Stimulated activated CD8-positive, alpha-beta memory T cell treated with anti-CD3 and anti-CD28 coated beads, Interleukin-7, amount 100 ng/mL, for 24 hours (primary cell): Measurements from ENCODE around the gene TMX2.

Experiments used
- DNase-seq: peaks from one replicate; pipeline ENCODE4 v3.0.0-alpha.2; 2020; ENCODE audit warnings: low read depth

TMX2 gene

DNA sequence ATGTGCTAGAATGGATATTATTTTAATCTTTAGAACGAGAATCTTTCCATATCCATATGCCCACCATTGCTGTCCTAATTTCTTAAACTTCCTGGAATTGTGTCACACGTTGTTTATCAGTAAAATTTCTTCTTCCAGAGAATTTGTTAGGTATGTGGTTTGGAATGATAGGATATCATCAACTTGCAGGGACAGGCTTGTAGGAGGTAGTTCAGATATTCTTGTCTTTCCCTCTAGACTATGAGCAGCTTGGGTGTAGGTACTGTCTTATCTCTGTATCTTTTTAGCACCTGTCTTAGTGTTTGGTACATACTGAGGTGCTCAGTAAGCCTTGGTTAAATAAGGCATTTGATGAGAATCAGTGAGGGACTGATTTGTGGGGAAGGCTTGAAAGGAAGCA lies 52.6 kb downstream of the TMX2 start:
- DNase-seq: no peak

GRCh38 chr11:57770793-57771192 lies 58.4 kb downstream of the TMX2 start:
- no peak for DNase-seq

- no peak for DNase-seq
Observed at GRCh38 chr11:57771365-57771764, 59.0 kb downstream of the TMX2 start.

GRCh38 chr11:57772562-57772961 lies 60.2 kb downstream of the TMX2 start:
- DNase-seq: no peak

GRCh38 chr11:57773026-57773598 lies 60.7 kb downstream of the TMX2 start:
- DNase-seq: no peak

GRCh38 chr11:57775491-57775890 lies 63.1 kb downstream of the TMX2 start:
- DNase-seq: no peak

DNA sequence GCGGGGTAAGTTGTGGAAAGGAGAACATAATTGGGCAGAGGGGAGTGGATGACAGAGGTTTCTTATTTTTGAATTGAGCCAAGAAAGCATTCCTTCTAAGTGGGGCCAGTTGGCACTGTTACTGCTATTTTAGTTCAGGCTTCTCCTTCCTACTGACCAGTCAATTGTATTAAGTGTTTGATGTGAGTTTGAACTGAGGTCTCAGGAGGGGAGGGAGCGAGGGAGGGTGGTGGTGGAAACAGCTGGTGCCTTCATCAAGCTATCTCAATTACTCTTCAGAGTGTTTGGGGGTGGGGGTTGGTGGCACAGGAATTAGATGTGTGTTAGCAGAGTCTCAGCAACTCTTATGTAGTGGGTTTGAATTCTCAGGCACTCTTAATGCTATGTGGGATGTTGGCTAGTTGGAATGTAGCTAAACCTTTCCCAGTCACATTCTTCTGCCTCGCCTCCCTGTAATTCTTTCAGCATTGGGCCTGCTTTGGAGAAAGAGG lies 63.7 kb downstream of the TMX2 start:
- DNase-seq: no peak

DNA sequence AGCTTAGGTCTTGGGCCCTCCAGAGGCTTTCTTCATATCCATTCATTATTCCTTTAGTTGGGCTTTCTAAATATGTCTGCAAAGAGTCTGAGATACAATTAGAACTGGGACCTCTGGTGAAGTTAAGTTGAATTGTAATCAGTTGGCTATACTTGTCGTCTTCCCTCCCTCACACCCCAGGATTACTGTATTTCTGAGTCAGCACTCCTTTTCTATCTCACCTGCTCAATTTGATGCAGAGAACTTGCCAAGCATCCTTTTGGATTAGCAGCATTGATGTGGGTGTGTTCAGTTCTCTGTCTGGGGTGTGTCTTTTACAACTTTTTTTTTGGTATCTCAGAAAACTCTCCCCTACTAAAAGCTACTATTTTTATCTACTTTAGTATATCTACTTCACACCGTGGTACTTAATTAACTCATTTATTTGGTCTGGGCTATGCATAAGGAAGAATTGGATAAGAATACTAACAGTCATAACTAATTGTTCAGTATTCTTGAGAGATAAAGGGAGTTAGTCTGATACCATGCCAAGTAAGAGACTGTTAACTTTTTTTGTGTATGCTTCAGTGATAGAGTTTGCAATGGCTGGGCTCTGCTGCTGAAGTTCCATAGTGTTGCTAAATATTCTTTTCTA lies 64.3 kb downstream of the TMX2 start:
- DNase-seq: no peak

GRCh38 chr11:57777969-57778317 lies 65.5 kb downstream of the TMX2 start:
- DNase-seq: no peak

- DNase-seq: no peak
Observed at GRCh38 chr11:57778318-57779037, 66.1 kb downstream of the TMX2 start.

DNA sequence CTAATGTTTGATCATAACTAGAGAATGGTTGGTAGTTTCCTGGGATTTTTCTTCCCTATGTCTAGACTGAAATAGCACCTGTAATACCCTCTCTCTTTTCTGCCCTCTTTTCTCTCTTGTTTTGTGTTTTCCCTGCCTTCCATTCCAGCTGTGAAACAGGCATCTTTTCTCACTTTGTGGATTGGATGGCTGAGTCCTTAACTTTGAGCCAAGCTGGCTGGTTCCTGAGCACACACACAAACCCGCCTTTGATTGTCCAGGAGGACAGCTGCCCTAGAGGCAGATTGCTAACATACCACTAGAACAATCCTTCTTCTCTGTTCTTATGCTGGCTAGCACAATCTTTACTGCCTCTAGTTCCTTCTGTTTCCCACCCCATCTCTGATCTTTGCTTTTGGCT lies 66.9 kb downstream of the TMX2 start:
- DNase-seq: no peak

GRCh38 chr11:57781529-57781943 lies 69.1 kb downstream of the TMX2 start:
- no peak for DNase-seq

DNA sequence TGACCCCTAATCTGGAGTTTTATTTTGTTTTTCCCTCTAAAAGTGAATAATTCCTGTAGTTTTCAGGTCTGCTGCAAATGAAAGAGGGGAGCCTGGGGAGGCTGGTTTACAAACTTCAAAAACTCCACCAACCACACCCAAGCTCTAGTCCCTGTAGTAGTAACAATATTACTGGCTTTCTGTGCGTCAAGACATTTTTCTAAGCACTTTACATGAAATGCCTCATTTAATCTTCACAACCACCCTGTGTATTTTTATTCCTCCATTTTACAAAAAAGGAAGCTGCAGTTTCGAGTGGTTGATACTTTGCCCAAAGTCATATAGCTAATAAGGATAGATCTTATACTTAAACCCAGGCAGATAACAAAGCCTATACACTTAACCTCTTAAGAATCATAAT lies 72.7 kb downstream of the TMX2 start:
- DNase-seq: no peak

DNA sequence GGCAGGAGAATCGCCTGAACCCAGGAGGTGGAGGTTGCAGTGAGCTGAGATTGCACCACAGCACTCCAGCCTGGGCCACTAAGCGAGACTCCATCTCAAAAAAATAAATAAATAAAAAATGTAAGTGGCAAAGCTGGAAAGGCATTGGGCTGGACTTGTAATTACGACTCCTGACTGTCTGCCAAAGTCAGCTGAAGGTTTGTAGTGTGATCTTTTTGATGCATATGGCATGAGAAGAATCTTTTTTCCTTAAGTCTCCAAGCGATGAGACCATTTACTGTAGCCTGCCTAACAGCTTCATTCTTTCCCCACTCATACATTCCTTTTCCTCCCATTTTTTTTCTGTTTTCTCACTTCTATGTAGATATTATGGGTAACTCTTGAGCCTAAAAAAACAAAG lies 74.0 kb downstream of the TMX2 start:
- no peak for DNase-seq

DNA sequence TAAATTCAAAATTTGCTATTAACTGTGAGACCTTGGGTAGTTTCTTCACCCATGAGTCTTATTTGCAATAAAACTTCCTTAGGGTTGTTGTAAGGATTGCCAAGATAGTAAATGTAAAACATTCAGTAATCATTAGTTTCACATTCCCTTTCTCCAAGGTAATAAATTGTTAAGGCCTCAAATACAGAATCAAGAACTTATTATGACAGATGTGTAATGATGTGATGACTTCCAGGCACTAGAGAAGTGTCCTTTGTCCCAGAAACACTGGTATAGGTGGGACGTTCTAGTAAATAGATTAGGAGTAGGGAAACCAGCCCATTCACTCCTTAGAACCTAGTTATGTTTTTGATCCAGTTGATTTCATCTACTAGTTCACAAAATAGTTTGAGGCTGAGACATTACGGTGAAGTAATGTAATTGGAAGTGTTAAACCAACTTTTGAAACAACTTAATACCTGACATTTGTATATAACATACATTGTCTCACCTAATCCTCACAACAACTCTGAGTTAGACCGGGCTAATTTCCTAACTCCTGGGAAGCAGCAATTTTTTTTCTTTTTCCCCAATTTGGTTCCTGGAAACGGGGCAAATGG lies 74.7 kb downstream of the TMX2 start:
- no peak for DNase-seq

DNA sequence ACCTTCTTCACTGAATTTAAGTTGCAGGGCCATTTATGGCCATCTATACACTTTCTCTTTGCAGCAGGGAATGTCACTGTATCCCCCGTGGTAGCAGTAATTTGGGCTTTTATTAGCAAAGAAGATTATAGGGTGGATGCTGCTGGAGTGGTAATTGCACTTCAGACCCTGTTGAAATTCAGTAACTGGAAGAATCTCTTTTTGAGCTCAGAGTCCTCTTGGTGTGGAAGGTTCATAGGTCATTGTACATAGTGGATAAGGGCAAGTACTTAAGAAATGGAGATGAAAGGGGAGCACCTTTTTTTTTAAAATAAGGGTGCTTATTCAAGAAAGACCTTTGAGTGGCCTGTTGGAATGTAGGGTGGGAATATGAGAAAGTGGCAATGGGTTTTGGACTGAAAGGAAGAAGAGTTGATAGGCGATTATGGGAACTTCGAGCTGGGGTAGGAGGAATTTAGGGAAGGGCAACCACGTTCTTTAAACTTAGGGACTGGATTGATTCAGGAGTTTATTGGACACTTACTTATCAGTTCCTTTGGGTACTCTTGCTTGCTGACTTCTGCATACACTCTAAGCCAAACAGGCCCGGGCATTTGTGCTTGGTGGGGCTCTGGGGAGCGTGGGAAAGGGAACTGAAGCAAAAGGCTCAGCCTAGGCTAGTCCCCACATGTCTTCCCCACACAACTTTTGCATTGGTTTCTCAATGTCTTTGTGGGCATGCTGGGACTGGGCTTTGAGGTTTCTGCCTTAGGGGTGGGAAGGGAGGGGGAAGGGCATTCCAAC lies 75.7 kb downstream of the TMX2 start:
- DNase-seq: no peak

GRCh38 chr11:57788703-57789088 lies 76.3 kb downstream of the TMX2 start:
- no peak for DNase-seq
